Liver (tissue), 3 donors: ENCODE measurements around the gene PROCA1.

Experiments used
- JUND ChIP-seq, 2 donors: IDR thresholded peaks; 2 replicates each; pipeline ENCODE4 v1.6.1; 2016; ENCODE audit warnings: antibody characterized with exemption in 2 of 2
- RAD21 ChIP-seq, 2 donors: IDR thresholded peaks; 2 replicates each; pipeline ENCODE4 v1.6.1; 2016; ENCODE audit warnings: antibody characterized with exemption in 2 of 2, mild to moderate bottlenecking in 2 of 2
- REST ChIP-seq: IDR thresholded peaks from 2 replicates; pipeline ENCODE4 v1.6.1; 2016; ENCODE audit warnings: antibody characterized with exemption, mild to moderate bottlenecking
- RXRA ChIP-seq, 2 donors: IDR thresholded peaks; 2 replicates each; pipeline ENCODE4 v1.6.1; 2017 to 2018; ENCODE audit warnings: antibody characterized with exemption in 2 of 2, mild to moderate bottlenecking in 1 of 2
- TAF1 ChIP-seq: conservative IDR thresholded peaks from 2 replicates; pipeline ENCODE4 v1.6.1; 2016; ENCODE audit warnings: antibody characterized with exemption, mild to moderate bottlenecking
- YY1 ChIP-seq: IDR thresholded peaks from 2 replicates; pipeline ENCODE4 v1.6.1; 2016; ENCODE audit warnings: antibody characterized with exemption, mild to moderate bottlenecking
- TF ChIP-seq, protein P1 (sequence below): fragments of 150-350 bp; IDR thresholded peaks from 2 replicates; pipeline ENCODE4 v1.5.1; 2017; ENCODE audit warnings: improper control_type of control experiment, low read depth, low read length; ENCODE audit not compliant: missing input control
- TF ChIP-seq, protein P2 (sequence below): IDR thresholded peaks from 2 replicates; pipeline ENCODE4 v1.6.1; 2016; ENCODE audit warnings: antibody characterized with exemption
- donor health status: healthy.
- donor health status: healthy.

DNA sequence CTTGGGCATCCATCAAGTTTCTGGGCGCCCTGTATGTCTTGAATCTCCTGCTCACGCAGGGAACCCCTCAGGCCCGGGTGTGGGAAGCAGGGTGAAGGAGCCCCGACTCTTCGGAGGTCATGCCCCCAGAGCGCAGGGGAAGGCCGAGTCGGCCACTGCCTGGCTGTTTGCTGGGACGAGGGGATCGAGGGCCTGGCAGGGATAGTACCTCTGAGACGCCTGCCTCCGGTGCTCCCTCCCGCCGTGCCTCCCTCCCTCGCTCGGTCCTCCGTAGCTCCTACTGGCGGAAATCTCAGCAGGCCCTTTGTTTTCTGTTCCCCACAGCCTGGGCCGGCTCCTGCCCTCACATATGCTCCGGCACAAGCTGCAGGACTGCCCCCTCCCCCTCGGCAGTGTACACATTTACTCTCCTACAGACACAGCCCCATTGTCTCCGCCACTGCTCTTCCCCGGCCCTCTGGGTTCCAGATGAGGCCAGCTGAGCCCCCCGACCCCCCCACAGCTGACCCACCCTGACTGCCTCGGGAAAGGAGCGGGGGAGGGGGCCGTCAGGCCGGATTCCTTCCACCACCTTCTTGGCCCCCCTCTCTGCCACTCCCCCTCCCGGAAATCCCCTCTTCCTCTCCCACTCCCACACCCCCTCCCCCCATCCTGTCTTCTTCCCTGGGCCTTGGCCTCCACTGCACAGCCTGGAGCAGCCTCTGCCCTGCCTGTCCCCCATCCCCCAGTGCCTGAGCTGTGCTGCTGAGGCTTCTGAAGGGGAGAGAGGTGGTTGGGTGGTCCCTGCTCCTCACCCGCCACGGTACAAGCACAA lies 33.5 kb upstream of the PROCA1 start:
- TF ChIP-seq, protein P1, sequence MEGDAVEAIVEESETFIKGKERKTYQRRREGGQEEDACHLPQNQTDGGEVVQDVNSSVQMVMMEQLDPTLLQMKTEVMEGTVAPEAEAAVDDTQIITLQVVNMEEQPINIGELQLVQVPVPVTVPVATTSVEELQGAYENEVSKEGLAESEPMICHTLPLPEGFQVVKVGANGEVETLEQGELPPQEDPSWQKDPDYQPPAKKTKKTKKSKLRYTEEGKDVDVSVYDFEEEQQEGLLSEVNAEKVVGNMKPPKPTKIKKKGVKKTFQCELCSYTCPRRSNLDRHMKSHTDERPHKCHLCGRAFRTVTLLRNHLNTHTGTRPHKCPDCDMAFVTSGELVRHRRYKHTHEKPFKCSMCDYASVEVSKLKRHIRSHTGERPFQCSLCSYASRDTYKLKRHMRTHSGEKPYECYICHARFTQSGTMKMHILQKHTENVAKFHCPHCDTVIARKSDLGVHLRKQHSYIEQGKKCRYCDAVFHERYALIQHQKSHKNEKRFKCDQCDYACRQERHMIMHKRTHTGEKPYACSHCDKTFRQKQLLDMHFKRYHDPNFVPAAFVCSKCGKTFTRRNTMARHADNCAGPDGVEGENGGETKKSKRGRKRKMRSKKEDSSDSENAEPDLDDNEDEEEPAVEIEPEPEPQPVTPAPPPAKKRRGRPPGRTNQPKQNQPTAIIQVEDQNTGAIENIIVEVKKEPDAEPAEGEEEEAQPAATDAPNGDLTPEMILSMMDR: no peak
- TF ChIP-seq TAF1 (no peak), RXRA (IDR thresholded peaks at IDR 0.05) (no peak), YY1 (no peak), RAD21 (IDR thresholded peaks at IDR 0.05) (no peak), JUND (IDR thresholded peaks at IDR 0.05) (no peak), REST (no peak)
- TF ChIP-seq, protein P2, sequence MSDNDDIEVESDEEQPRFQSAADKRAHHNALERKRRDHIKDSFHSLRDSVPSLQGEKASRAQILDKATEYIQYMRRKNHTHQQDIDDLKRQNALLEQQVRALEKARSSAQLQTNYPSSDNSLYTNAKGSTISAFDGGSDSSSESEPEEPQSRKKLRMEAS: no peak
